Epithelial cell of esophagus (primary cell): Measurements from ENCODE around the gene BMP6.
A peak's percentile ranks its signal among the peaks of the same experiment; 100 is the strongest.

ENCODE experiments used
- DNase-seq: peaks from one replicate; pipeline ENCODE4 v3.0.0; 2010; ENCODE audit warnings: low read depth
- H3K4me3 ChIP-seq: 2 replicates; pipeline ENCODE4 v1.5.1; 2011; ENCODE audit warnings: mild to moderate bottlenecking, low read length, control low read depth
- CTCF ChIP-seq: IDR thresholded peaks from 2 replicates; pipeline ENCODE4 v1.5.1; 2011; ENCODE audit warnings: low read depth, mild to moderate bottlenecking, low read length, control low read depth, inconsistent platforms; ENCODE audit not compliant: insufficient read depth; ENCODE audit errors: missing control alignments

Gene BMP6

DNA sequence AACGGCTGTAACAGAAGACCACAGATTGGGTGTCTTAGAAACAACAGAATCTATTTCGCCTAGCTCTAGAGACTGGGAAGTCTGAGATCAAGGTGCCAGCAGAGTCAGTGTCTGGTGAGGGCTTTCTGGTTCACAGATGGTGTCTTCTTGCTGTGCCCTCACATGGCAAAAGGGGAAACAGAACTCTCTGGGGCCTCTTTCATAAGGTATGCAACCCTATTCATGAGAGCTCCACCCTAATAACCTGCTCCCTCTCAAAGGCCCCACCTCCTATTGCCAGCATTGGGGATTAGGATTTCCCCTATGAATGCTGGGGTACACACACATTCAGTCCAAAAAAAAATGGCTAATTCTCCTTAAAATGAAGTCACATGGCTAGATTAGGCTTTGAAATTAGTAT lies 174.7 kb downstream of the BMP6 start:
- TF ChIP-seq CTCF: no peak
- no peak for DNase-seq
- H3K4me3 ChIP-seq: no peak overlapping the region

- no peak for TF ChIP-seq CTCF
- H3K4me3 ChIP-seq: no peak overlapping the region
- DNase-seq: no peak
Measured at GRCh38 chr6:7901056-7901455, 175.2 kb downstream of the BMP6 start.

DNA sequence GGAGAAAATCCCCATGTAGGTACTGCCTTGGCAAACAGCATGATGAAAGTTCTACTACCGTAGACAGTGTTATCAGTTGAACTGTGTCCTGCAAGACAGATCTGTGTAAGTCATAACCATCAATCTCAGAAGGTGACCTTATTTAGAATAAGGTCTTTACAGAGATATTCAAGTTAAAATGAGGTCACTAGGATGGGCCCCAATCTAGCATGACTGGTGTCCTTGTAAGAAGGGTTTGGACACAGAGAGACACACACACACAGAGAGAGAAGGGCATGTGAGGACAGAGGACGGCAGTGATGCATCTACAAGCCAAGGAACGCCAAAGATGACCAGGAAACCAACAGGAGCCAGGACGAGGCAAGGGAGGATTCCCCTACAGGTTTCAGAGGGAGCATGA lies 175.9 kb downstream of the BMP6 start:
- peak; percentile 11 for DNase-seq
- H3K4me3 ChIP-seq: no peak overlapping the region
- no peak for TF ChIP-seq CTCF

DNA sequence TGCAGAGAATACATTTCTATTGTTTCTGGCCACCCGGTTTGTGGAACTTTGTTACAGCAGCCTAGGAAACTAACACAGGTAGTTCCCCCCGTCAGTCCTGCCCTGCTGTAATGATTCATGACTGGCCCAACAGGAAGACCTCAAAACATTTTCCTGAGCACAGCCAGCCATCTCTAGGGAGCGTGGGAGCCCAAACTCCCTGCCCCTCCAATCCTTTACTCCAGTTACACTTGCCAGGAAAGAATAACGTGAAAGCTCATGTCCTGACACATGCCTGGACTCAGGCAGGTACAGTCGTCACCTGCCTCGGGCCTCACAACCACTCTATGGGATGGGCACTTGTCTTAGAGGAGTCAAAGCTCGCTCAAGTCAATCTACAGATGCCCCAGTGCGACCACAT lies 176.3 kb downstream of the BMP6 start:
- no peak for TF ChIP-seq CTCF
- peak; percentile 78 for DNase-seq
- no peak overlapping the region for H3K4me3 ChIP-seq

DNA sequence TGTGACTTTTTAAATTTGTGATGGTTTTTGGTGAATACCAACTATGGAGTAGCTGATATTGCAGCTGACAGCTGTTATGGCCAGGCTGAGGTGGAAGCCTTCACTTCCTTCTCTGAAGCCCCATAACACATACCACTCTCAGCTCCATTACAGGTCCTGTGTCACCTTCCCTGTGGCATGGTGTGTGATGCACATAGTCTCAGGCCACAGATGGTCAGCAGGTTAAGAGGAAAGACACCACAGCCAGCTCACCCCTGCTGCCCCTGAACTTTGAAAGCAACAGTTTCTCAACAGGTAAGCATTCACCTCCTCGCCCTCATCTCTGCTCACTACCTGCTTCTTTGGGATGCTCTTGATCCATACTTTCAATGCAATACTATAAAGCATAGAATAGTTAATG lies 177.0 kb downstream of the BMP6 start:
- no peak for TF ChIP-seq CTCF
- H3K4me3 ChIP-seq: no peak overlapping the region
- DNase-seq: no peak

DNA sequence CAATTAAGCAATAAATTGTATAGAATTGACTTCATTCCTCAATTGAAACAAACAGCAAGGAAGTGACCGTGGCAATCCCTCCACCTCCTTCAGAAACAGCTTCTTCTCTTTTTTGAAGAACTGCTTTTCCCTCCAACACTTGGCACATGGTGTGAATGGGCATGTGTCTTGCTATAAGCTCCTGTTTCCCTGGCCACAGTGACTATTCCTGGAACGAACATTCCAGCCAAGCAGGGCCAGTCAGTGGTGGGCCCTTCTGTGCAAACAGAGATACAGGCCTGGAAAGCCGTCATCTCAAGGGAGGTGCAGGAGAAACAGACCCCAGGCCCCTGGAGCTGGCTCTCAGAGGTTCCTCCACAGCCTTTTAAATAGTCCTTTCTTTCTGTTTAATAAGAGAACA lies 177.8 kb downstream of the BMP6 start:
- no peak for DNase-seq
- no peak overlapping the region for H3K4me3 ChIP-seq

More for the DNA sequence above, 177.8 kb downstream of the BMP6 start:
- TF ChIP-seq CTCF: no peak
